Measurements from ENCODE around the gene KCTD1.

The KCTD1 gene

GRCh38 chr18:26549263-26550094 is 1.1 kb upstream of the KCTD1 start:
- DNase-seq (ENCODE audit: low spot score): peak; percentile 40

GRCh38 chr18:26547646-26548414 is 523 bp downstream of the KCTD1 start:
- peak; percentile 75 for DNase-seq (ENCODE audit: low spot score)

GRCh38 chr18:26546875-26547645 is 1.3 kb downstream of the KCTD1 start:
- DNase-seq (ENCODE audit: low spot score): no peak

GRCh38 chr18:26546170-26546874 is 2.0 kb downstream of the KCTD1 start:
- no peak for DNase-seq (ENCODE audit: low spot score)

- DNase-seq (ENCODE audit: low spot score): no peak
Observed at GRCh38 chr18:26545335-26546123, 2.8 kb downstream of the KCTD1 start.

- no peak for DNase-seq (ENCODE audit: low spot score)
Observed at GRCh38 chr18:26544451-26544850, 3.9 kb downstream of the KCTD1 start.

- peak; percentile 35 for DNase-seq (ENCODE audit: low spot score)
Observed at GRCh38 chr18:26543373-26543772, 5.0 kb downstream of the KCTD1 start.

GRCh38 chr18:26540043-26540628 is 8.2 kb downstream of the KCTD1 start:
- DNase-seq (ENCODE audit: low spot score): no peak

GRCh38 chr18:26538524-26538923 is 9.8 kb downstream of the KCTD1 start:
- DNase-seq (ENCODE audit: low spot score): no peak

- no peak for DNase-seq (ENCODE audit: low spot score)
Observed at GRCh38 chr18:26536664-26537063, 11.7 kb downstream of the KCTD1 start.

- no peak for DNase-seq (ENCODE audit: low spot score)
Observed at GRCh38 chr18:26536032-26536431, 12.3 kb downstream of the KCTD1 start.

- DNase-seq (ENCODE audit: low spot score): no peak
Observed at GRCh38 chr18:26535630-26536029, 12.7 kb downstream of the KCTD1 start.

- no peak for DNase-seq (ENCODE audit: low spot score)
Observed at GRCh38 chr18:26532367-26533340, 15.7 kb downstream of the KCTD1 start.

GRCh38 chr18:26531605-26532298 is 16.6 kb downstream of the KCTD1 start:
- DNase-seq (ENCODE audit: low spot score): no peak

- DNase-seq (ENCODE audit: low spot score): no peak
Observed at GRCh38 chr18:26526966-26527234, 21.5 kb downstream of the KCTD1 start.

- no peak for DNase-seq (ENCODE audit: low spot score)
Observed at GRCh38 chr18:26526128-26526965, 22.0 kb downstream of the KCTD1 start.

GRCh38 chr18:26524504-26525351 is 23.6 kb downstream of the KCTD1 start:
- no peak for DNase-seq (ENCODE audit: low spot score)

Data from HuH-7 (cell line).